Thyroid gland (tissue), 4 donors: Measurements from ENCODE around the gene RBL1. TPM values are rescaled to one million over a fixed set of nuclear protein-coding genes. Genes with fewer than 3 reads are reported as not detected.

Experiments used
- DNase-seq, 2 donors: peaks; one replicate each; pipeline ENCODE4 v3.0.0-alpha.2; 2019
- H3K27ac ChIP-seq, 3 donors: fragments of 200-600 bp; sonication (generic); 1 replicate in 2 of 3; 2 replicates in 1 of 3; pipeline ENCODE4 v1.5.1; 2016 to 2019; ENCODE audit warnings: mild to moderate bottlenecking in 1 of 3, moderate library complexity in 1 of 3
- H3K27me3 ChIP-seq: fragments of 200-600 bp; sonication (generic); one replicate; pipeline ENCODE4 v1.5.1; 2019
- H3K36me3 ChIP-seq, 2 donors: fragments of 200-600 bp; sonication (generic); one replicate each; pipeline ENCODE4 v1.5.1; 2016 to 2019
- H3K4me1 ChIP-seq, 2 donors: fragments of 200-600 bp; sonication (generic); one replicate each; pipeline ENCODE4 v1.5.1; 2017 to 2019
- H3K4me3 ChIP-seq, 3 donors: fragments of 200-600 bp; sonication (generic); replicated peaks in 1 of 3; 1 replicate in 2 of 3; 2 replicates in 1 of 3; pipeline ENCODE4 v1.5.1; 2016; ENCODE audit warnings: mild to moderate bottlenecking in 1 of 3
- H3K9me3 ChIP-seq: fragments of 200-600 bp; sonication (generic); one replicate; pipeline ENCODE4 v1.5.1; 2017
- POLR2A ChIP-seq, 2 donors: fragments of 450-650 bp; IDR thresholded peaks; one replicate each; pipeline ENCODE4 v1.6.1; 2017; ENCODE audit warnings: antibody characterized with exemption in 2 of 2, mild to moderate bottlenecking in 2 of 2, moderate library complexity in 1 of 2
- WGBS, 2 donors: methylation state at CpG; one replicate each; pipeline ENCODE4 v1.1.5; 2017; 5-methylcytosine and 5-hydroxymethylcytosine counted together
- intact Hi-C: fragments of 100-400 bp; cut with DNase I; formaldehyde crosslinking; loops from one replicate; pipeline ENCODE4 v1.15.1; 2023
- total RNA-seq, 4 donors: library from RNA; depleted of rRNA; stranded (reverse); fragments of >200 nt; gene quantifications; one replicate each; pipeline ENCODE4 v1.2.3, GENCODE V29; 2016
- TF ChIP-seq, protein P1 (sequence below), 6 experiments: fragments of 200-600 bp in 3 of 6; fragments of 450-650 bp in 3 of 6; sonication (generic) in 3 of 6; IDR thresholded peaks; one replicate each; pipeline ENCODE4 v1.5.1; 2016 to 2019; ENCODE audit warnings: antibody characterized with exemption in 6 of 6, mild to moderate bottlenecking in 2 of 6, inconsistent platforms in 1 of 6, moderate library complexity in 1 of 6

The RBL1 gene
- total RNA-seq, 4 donors from 2014 or later: 6.4 to 12.1 (median 7.1) TPM

DNA sequence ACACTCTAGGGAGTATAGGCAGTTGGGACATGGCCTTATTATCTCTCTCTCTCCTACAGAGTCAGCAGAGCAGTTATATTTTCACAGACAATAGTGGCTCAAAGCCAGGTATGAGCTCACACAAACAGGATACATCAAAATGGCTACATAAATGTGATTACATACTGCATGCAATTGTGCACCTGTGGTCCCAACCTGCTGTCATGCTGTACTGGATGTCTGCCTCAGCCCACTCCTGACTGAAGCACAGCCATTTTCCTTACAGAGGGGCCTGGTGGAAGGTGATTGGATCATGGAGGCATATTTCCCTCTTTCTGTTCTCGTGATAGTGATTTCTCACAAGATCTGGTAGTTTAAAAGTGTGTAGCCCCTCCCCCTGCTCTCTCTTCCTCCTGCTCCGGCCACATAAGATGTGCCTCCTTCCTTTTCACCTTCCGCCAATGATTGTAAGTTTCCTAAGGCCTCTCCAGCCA lies 107.3 kb downstream of the RBL1 start:
- WGBS, 2 donors: 76 to 80% methylated on average over 3 of the region's 3 CpGs
- Histone ChIP-seq H3K27ac (no peak overlapping the region), H3K27me3 (no peaks in the 10 kb centered on the region), H3K4me1 (no peaks in the 10 kb centered on the region), H3K4me3 (no peak overlapping the region), H3K9me3 (no peaks in the 10 kb centered on the region), H3K36me3 (no peaks in the 10 kb centered on the region)
- TF ChIP-seq, protein P1, sequence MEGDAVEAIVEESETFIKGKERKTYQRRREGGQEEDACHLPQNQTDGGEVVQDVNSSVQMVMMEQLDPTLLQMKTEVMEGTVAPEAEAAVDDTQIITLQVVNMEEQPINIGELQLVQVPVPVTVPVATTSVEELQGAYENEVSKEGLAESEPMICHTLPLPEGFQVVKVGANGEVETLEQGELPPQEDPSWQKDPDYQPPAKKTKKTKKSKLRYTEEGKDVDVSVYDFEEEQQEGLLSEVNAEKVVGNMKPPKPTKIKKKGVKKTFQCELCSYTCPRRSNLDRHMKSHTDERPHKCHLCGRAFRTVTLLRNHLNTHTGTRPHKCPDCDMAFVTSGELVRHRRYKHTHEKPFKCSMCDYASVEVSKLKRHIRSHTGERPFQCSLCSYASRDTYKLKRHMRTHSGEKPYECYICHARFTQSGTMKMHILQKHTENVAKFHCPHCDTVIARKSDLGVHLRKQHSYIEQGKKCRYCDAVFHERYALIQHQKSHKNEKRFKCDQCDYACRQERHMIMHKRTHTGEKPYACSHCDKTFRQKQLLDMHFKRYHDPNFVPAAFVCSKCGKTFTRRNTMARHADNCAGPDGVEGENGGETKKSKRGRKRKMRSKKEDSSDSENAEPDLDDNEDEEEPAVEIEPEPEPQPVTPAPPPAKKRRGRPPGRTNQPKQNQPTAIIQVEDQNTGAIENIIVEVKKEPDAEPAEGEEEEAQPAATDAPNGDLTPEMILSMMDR (IDR thresholded peaks at IDR 0.05): no peak
- no peak for TF ChIP-seq POLR2A (IDR thresholded peaks at IDR 0.05)
- DNase-seq: no peak
- intact Hi-C loops: no loop called here

DNA sequence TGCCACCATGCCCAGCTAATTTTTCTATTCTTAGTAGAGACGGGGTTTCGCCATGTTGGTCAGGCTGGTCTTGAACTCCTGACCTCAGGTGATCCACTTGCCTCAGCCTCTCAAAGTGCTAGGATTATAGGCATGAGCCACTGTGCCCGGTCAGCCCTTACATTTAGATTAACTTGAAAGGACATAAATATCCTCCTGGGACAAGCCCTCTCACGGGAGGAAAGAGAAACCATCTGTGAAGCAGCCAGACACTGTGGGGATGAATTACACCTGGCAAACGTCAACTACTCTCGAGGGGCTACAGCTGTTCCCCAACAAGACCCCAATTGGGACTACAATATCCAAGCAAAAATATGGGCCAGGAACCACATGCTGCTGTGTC lies 111.5 kb downstream of the RBL1 start:
- DNase-seq: no peak
- Histone ChIP-seq H3K9me3 (no peaks in the 10 kb centered on the region), H3K36me3 (no peaks in the 10 kb centered on the region), H3K4me1 (no peaks in the 10 kb centered on the region), H3K27me3 (no peaks in the 10 kb centered on the region), H3K4me3 (no peak overlapping the region), H3K27ac (no peak overlapping the region)
- no peak for TF ChIP-seq POLR2A (IDR thresholded peaks at IDR 0.05)
- TF ChIP-seq, protein P1 (IDR thresholded peaks at IDR 0.05): no peak
- 75 to 76% methylated on average over 6 of the region's 6 CpGs for WGBS, 2 donors
- intact Hi-C loops: no loop called here

DNA sequence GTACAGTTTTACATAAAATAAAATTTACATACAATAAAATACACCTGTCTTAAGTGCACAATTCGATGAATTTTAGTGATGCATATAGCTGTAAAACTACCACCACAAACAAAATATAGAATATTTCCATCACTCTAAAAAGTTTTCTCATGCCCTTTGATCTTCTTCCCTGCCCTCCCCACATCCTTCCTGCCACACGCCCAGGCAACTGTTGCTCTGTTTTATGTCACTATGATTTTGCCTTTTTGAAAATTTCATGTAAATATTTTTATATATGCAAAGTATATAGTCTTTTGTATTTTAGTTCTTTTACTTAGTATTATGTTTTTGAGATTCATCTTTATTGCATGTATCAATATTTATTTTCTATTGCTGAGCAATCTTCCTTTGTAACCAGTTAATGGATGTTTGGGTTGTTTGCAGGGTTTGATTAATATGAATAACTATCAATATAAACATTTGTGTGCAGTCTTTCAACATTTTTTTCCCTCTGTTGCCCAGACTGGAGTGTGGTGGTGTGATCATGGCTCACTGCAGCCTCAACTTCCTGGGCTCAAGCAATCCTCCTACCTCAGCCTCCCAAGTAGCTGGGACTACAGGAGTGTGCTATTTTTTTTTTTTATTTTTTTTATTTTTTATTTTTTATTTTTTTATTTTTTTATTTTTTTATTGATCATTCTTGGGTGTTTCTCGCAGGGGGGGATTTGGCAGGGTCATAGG lies 120.5 kb downstream of the RBL1 start:
- DNase-seq: no peak

DNA sequence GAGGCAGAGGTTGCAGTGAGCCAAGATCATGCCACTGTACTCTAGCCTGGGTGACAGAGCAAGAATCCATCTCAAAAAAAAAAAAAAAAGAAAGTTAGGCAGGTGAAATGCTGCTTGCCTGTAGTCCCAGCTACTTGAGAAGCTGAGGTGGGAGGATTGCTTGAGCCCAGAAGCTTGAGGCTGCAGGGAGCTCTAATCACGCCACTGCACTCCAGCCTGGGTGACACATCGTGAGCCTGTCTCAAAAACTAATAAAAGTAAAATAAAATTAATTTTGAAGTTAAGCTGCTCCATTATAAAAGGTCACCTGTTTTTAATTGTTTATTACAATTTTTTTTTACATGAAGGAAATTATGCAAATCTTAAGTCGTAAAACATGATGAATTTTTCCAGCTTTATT lies 121.1 kb downstream of the RBL1 start:
- Histone ChIP-seq H3K27me3 (no peaks in the 10 kb centered on the region), H3K27ac (no peak overlapping the region), H3K9me3 (no peaks in the 10 kb centered on the region), H3K4me3 (no peak overlapping the region), H3K4me1 (no peaks in the 10 kb centered on the region), H3K36me3 (no peaks in the 10 kb centered on the region)
- TF ChIP-seq POLR2A (IDR thresholded peaks at IDR 0.05): no peak
- TF ChIP-seq, protein P1 (IDR thresholded peaks at IDR 0.05): no peak
- WGBS, 2 donors: 89 to 93% methylated on average over 3 of the region's 3 CpGs
- DNase-seq: no peak
- intact Hi-C loops: no loop called here

More for the DNA sequence above, 120.5 kb downstream of the RBL1 start:
- Histone ChIP-seq H3K27ac (no peak overlapping the region), H3K36me3 (no peaks in the 10 kb centered on the region), H3K27me3 (no peaks in the 10 kb centered on the region), H3K9me3 (no peaks in the 10 kb centered on the region), H3K4me1 (no peaks in the 10 kb centered on the region), H3K4me3 (no peak overlapping the region)
- intact Hi-C loops: no loop called here
- 71 to 76% methylated on average over 3 of the region's 3 CpGs for WGBS, 2 donors
- no peak for TF ChIP-seq POLR2A (IDR thresholded peaks at IDR 0.05)
- TF ChIP-seq, protein P1 (IDR thresholded peaks at IDR 0.05): no peak

DNA sequence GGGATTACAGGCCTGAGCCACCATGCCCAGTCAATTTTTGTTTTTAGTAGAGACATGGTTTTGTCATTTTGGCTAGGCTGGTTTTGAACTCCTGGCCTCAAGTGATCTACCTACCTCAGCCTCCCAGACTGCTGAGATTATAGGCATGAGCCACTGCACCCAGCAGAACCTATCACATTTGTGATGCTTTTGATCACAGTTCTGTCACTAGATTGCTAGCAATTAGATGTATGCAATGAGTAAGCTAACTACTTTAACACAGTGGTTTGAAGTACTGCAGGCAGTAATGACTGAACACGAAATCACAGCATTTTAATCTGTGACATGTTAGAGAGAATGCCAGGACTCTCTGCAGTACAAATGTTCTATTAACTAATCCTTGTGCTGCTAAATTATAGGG lies 124.7 kb downstream of the RBL1 start:
- WGBS, 2 donors: 79 to 80% methylated on average over 1 of the region's 1 CpG
- Histone ChIP-seq H3K4me1 (no peaks in the 10 kb centered on the region), H3K36me3 (no peaks in the 10 kb centered on the region), H3K27me3 (no peaks in the 10 kb centered on the region), H3K9me3 (no peaks in the 10 kb centered on the region), H3K4me3 (no peak overlapping the region), H3K27ac (no peak overlapping the region)
- TF ChIP-seq, protein P1 (IDR thresholded peaks at IDR 0.05): no peak
- no peak for TF ChIP-seq POLR2A (IDR thresholded peaks at IDR 0.05)
- DNase-seq: no peak
- intact Hi-C loops: no loop called here
